GM12872 (cell line): Measurements from ENCODE around the gene ARHGAP40.

ENCODE experiments used
- TF ChIP-seq, protein P1 (sequence below): IDR thresholded peaks from 3 replicates; pipeline ENCODE4 v1.5.1; 2011; ENCODE audit warnings: low read depth, mild to moderate bottlenecking, low read length, moderate library complexity; ENCODE audit not compliant: insufficient read depth

ARHGAP40 gene

GRCh38 chr20:38640521-38640920 is 38.9 kb downstream of the ARHGAP40 start:
- TF ChIP-seq, protein P1, sequence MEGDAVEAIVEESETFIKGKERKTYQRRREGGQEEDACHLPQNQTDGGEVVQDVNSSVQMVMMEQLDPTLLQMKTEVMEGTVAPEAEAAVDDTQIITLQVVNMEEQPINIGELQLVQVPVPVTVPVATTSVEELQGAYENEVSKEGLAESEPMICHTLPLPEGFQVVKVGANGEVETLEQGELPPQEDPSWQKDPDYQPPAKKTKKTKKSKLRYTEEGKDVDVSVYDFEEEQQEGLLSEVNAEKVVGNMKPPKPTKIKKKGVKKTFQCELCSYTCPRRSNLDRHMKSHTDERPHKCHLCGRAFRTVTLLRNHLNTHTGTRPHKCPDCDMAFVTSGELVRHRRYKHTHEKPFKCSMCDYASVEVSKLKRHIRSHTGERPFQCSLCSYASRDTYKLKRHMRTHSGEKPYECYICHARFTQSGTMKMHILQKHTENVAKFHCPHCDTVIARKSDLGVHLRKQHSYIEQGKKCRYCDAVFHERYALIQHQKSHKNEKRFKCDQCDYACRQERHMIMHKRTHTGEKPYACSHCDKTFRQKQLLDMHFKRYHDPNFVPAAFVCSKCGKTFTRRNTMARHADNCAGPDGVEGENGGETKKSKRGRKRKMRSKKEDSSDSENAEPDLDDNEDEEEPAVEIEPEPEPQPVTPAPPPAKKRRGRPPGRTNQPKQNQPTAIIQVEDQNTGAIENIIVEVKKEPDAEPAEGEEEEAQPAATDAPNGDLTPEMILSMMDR: no peak

- TF ChIP-seq, protein P1: no peak
These were observed 40.9 kb downstream of the ARHGAP40 start for GRCh38 chr20:38642498-38642897.

GRCh38 chr20:38644588-38645260 is 43.1 kb downstream of the ARHGAP40 start:
- TF ChIP-seq, protein P1: no peak

GRCh38 chr20:38645351-38645750 is 43.7 kb downstream of the ARHGAP40 start:
- TF ChIP-seq, protein P1: 0 out of 3 replicates have a peak, but pooled peaks have one; percentile 5

- TF ChIP-seq, protein P1: peak; percentile 91
These were observed 44.6 kb downstream of the ARHGAP40 start for GRCh38 chr20:38645980-38646858.

- TF ChIP-seq, protein P1: peak; percentile 71
These were observed 47.8 kb downstream of the ARHGAP40 start for GRCh38 chr20:38649275-38649891.

- TF ChIP-seq, protein P1: no peak
These were observed 48.4 kb downstream of the ARHGAP40 start for GRCh38 chr20:38650010-38650409.
